ENCODE measurements around the gene ZCCHC14. TPM values are rescaled to one million over a fixed set of nuclear protein-coding genes. Genes with fewer than 3 reads are reported as not detected.
"Not testable (repeated sequence)": the region's sequence is repeated elsewhere in the genome, so short reads cannot be mapped to it uniquely, and the experiment has no call there.

ZCCHC14 gene
- total RNA-seq, 1 experiment from 2014 or later: 4.7 TPM

DNA sequence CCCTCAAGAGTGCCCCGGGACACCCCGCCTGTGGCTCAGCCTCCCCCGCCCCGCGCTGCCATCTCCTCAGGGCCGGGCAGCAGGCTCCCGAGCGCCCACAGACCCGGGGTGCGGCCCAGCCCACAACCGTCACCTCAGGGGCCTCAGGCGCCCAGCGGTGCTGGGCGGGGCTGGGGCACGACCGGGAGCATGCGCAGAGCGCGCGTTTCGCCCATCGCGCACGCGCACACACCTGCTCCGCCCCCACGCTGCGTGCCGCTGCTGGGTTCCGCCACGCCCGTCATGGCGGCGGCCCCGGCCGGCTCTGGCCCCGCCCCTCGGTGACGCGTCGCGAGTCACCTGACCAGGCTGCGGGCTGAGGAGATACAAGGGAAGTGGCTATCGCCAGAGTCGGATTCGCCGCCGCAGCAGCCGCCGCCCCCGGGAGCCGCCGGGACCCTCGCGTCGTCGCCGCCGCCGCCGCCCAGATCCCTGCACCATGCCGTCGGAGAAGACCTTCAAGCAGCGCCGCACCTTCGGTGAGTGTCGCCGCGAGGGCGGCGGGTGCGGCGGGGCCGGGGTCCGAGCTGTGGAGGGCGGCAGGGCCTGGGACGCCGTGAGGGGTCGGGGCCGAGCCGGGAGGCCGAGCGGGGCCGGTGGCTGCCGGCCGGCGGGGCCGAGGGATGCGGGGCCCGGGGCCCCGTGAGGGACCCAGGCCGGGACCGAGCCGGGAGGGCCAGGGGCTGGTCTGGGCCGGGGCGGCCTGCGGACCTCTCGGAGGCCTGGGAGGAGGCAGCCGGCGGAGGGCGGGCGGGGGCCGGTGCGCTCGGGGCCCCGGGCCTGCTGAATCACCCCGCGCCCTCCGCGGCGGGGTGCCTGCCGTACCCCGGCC is 100.6 kb downstream of the ZCCHC14 start, which contains the start of gene MAP1LC3B:
TSS of gene MAP1LC3B (plus strand) at position 387 of the 871 bp plus-strand sequence. CDS start at position 479, 92 bp downstream.
- peak; percentile 90 for DNase-seq (ENCODE audit: extremely low read depth, low read depth)

DNA sequence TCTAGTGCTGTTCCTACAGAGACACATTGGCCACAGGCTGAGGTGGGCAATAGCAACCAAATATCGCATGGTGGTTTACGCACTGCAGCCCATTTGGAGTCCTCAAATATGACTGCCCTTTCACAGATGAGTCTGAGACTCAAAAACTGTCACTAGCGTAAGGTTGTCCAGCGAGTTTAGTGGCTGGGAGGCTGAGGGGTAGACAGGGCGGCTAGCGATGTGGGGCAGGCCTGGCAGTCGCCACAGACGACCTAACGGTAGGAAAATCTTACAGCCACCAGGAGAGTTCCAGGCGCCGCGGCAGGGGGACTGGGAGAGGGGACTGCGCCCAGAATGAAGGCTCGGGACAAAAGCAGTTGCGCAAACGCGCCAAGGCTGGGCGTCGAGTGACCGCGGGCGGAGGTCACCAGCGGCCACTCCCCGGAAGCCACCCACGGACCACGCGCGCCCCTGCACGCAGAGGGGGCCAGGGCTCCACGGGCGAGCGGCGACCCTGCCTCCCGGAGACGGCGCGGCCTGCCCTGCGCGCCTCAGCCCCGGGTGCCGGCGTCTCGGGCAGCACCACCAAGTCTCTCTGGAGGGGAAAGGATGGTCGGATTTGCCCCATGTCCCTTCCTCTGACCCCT is 101.4 kb downstream of the ZCCHC14 start:
- peak; percentile 39 for DNase-seq (ENCODE audit: extremely low read depth, low read depth)

DNA sequence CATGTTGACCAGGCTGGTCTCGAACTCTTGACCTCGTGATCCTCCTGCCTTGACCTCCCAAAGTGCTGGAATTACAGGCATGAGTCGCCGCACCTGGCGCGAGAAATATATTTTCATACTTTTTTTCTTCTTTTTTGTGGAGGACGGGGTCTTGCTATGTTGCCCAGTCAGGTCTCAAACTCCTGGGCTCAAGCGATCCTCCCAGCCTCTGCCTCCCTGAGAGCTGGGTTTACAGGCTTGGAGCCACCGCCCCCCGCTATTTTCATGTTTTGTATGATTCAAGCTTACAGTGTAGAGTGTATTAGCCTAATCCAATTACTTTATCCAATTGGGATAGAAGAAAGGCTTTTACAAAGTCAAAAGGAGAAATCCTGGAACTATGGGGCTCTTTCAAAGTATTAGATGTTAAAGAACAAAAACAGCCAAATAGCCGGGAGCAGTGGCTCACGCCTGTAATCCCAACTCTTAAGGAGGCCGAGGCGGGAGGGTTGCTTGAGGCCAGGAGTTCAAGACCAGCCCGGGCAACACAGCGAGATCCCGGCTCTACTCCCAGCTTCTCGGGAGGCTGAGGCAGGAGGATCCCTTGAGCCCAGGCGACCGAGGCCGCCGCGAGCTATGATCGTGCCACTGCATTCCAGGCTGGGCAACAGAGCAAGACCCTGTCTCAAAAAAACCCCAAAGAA is 102.0 kb downstream of the ZCCHC14 start:
- DNase-seq (ENCODE audit: extremely low read depth, low read depth): no peak

DNA sequence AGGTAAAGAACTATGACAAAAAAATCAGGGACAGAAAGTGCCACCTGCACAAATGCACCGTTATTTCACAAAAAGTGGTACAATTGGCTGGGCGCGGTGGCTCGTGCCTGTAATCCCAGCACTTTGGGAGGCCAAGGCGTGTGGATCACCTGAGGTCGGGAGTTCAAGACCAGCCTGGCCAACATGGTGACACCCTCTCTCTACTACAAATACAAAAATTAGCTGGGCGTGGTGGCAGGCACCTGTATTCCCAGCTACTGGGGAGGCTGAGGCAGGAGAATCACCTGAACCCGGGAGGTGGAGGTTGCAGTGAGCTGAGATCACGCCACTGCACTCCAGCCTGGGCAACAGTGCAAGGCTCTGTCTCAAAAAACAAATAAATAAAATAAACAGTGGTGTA is 102.9 kb downstream of the ZCCHC14 start:
- not testable (repeated sequence) for DNase-seq (ENCODE audit: extremely low read depth, low read depth)

- no peak for DNase-seq (ENCODE audit: extremely low read depth, low read depth)
Observed at GRCh38 chr16:87389245-87389644, 103.6 kb downstream of the ZCCHC14 start.

DNA sequence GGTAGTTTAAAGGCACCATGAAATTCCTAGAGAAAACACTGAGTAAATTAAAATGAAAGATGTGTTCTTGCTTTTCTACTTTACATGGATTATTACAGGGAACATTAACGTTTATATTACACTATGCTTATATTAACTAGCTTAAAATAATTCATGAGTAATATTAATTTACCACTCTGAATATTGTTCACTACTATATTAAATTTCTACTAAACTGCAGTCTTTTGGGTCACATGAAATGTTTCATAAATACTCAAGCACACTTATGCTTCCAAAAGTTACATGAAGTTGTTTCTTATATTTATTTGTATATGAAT is 104.0 kb downstream of the ZCCHC14 start:
- DNase-seq (ENCODE audit: extremely low read depth, low read depth): no peak

- peak; percentile 98 for DNase-seq (ENCODE audit: extremely low read depth, low read depth)
Observed at GRCh38 chr16:87387942-87388817, 104.6 kb downstream of the ZCCHC14 start.

- DNase-seq (ENCODE audit: extremely low read depth, low read depth): not testable (repeated sequence)
Observed at GRCh38 chr16:87384875-87385167, 108.0 kb downstream of the ZCCHC14 start.

GRCh38 chr16:87384162-87384874 is 108.5 kb downstream of the ZCCHC14 start:
- no peak for DNase-seq (ENCODE audit: extremely low read depth, low read depth)

- peak; percentile 79 for DNase-seq (ENCODE audit: extremely low read depth, low read depth)
Observed at GRCh38 chr16:87383505-87384161, 109.2 kb downstream of the ZCCHC14 start, which contains the start of gene FBXO31. Gene FBXO31, minus strand, starts transcription at chr16:87383776. Its CDS starts 32 bp downstream, at chr16:87383744.

DNA sequence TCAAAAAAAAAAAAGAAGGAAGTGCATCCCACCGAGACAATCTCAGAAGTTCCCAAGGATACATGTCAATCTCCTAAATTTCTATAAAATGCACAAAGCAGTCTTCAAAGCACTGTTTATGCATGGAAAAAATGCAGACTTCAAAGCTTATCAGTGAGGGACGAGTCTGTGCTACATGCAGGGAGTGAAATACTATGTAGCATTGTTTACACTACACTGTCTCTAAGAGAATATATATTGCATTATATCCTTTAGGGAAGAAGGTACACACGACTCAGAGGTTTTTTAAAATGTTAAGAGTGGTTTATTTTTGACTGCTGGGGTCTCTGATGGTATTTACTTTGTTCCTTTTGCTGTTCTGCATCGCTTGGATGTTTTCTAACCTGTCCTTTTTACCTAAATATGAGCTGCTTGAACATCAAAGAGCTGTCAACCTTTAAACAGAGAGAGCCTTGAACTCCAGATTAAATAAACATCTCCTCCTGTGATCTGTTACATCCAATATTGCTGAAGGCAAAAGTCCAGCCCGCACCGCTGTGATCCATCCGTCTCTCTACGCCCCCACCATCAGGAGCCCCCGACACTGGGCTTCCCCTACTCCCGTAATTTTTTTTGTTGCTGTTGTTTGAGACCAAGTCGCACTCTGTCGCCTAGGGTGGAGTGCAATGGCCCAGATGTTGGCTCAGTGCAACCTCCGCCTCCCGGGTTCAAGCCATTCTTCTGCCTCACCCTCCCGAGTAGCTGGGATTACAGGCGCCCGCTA is 110.6 kb downstream of the ZCCHC14 start:
- DNase-seq (ENCODE audit: extremely low read depth, low read depth): no peak

DNA sequence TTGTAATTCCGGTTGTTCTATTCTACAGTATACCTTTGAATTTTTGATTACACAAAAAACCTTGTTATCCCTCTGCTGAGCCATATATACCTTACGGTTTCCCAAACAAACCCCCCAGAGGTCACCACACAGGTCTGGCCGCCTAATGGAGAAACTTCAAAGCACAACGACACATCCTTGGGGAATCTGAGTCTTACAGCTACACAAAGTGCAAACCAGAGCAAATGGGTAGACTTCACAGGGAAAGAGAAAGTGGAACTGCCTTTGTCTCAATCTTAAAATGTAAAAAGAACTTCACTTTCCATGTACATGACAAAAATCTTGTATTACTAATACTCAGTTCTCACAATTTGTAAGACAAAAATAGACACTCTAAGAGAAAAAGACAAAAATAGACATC is 111.9 kb downstream of the ZCCHC14 start:
- DNase-seq (ENCODE audit: extremely low read depth, low read depth): no peak

GRCh38 chr16:87380403-87380802 is 112.4 kb downstream of the ZCCHC14 start:
- DNase-seq (ENCODE audit: extremely low read depth, low read depth): no peak

GRCh38 chr16:87379312-87379752 is 113.5 kb downstream of the ZCCHC14 start:
- DNase-seq (ENCODE audit: extremely low read depth, low read depth): not testable (repeated sequence)

GRCh38 chr16:87376660-87377059 is 116.2 kb downstream of the ZCCHC14 start:
- DNase-seq (ENCODE audit: extremely low read depth, low read depth): no peak

DNA sequence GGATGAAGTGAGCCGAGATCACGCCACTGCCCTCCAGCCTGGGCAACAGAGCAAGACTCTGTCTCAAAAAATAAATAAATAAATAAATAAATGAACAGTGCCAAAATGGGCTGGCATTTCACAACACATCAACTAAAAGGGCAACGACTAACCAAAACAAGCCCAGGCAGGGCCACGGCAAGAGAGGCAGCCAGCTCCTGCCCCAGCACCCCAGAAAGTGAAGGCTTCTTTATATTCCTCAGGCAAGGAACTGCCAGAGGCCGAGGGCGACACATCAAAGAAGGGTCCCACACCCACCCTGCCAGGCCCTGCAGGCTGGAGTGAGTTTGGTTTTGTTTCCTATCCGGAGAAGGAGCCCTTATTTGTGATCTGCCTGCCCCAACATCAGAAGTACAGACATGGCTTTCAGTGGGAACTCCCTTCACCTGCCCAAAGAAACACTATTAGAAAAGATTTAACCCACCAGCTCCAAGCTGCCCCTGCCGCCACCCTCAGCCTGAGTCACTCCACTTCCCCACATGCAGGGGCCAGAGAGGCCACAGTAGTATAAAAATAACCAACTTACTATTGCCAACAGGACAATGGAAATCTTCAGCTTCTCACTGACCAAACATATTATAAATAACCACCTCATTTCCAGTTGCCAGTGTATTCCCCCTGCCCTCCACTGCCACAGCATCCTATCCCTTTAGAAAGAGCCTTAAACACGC is 117.2 kb downstream of the ZCCHC14 start:
- no peak for DNase-seq (ENCODE audit: extremely low read depth, low read depth)

- no peak for DNase-seq (ENCODE audit: extremely low read depth, low read depth)
Observed at GRCh38 chr16:87374313-87374712, 118.5 kb downstream of the ZCCHC14 start.

DNA sequence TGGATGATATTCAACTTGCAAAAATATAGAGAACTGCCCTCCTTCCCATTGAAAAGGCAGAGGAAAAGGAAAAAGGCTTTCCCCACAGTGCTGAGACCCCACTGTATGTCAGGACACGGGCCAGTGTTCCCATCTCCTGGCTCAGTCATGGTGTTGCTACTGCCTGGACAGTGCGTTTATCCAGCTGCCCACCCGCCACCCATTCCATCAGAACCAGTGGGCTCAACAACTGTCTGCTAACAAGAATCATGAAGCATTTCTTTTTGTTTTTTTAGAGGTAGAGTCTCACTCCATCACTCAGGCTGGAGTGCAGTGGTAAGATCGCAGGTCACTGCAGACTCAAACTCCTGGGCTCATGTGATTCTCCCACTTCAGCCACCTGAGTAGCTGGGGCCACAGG is 120.5 kb downstream of the ZCCHC14 start:
- DNase-seq (ENCODE audit: extremely low read depth, low read depth): no peak

Measured in NCI-H460 (cell line).